A549 (cell line): Measurements from ENCODE around the gene NRXN3. TPM values are rescaled to one million over a fixed set of nuclear protein-coding genes. Genes with fewer than 3 reads are reported as not detected.

Experiments
- ATAC-seq, 2 experiments: fragments of 200-7000 bp in 1 of 2; fragments of >200 bp in 1 of 2; cut with Nextera tagmentation in 1 of 2; cut with Tn5 transposase in 1 of 2; 3 replicates each; pipeline versions ENCODE4 v1.8.0 to v1.9.1; 2018 to 2020; ENCODE audit warnings: mild to moderate bottlenecking in 1 of 2, moderate library complexity in 1 of 2
- CTCF ChIA-PET: fragments of 300-600 bp; sonication (Branson Sonifier 250); formaldehyde crosslinking; extraction: SDS; loops from one replicate; lab custom pipeline; 2021; ENCODE audit warnings: antibody characterized with exemption, inconsistent platforms; lab: Yijun Ruan, JAX
- POLR2A ChIA-PET: fragments of 350-600 bp; formaldehyde crosslinking; extraction: SDS; loops from one replicate; lab custom pipeline; 2021; ENCODE audit warnings: antibody characterized with exemption, inconsistent platforms; lab: Yijun Ruan, JAX
- DNase-seq, 2 experiments: peaks; one replicate each; pipeline versions ENCODE4 v3.0.0 to v3.0.0-alpha.2; 2011 to 2016; ENCODE audit warnings: low read depth in 1 of 2, low spot score in 1 of 2
- FAIRE-seq: peaks from 2 replicates; lab custom pipeline; 2011; peaks lifted over from hg19 to GRCh38; lab: Jason Lieb, UNC
- H3K27ac ChIP-seq, 2 experiments: fragments of >200 bp; sonication (Bioruptor Twin); formaldehyde crosslinking; 3 replicates each; pipeline ENCODE4 v1.5.1; 2016 to 2017
- H3K4me1 ChIP-seq: fragments of >200 bp; sonication (Bioruptor Twin); formaldehyde crosslinking; 3 replicates; pipeline ENCODE4 v1.6.1; 2016
- H3K4me2 ChIP-seq: fragments of >200 bp; sonication (Bioruptor Twin); formaldehyde crosslinking; 3 replicates; pipeline ENCODE4 v1.6.1; 2016
- H3K4me3 ChIP-seq: fragments of >200 bp; sonication (Bioruptor Twin); formaldehyde crosslinking; 3 replicates; pipeline ENCODE4 v1.5.1; 2016
- H3K9me3 ChIP-seq: fragments of >200 bp; sonication (Bioruptor Twin); formaldehyde crosslinking; 3 replicates; pipeline ENCODE4 v1.6.1; 2016
- ATOH8 ChIP-seq: fragments of 250-450 bp; sonication (Bioruptor Pico); IDR thresholded peaks from 2 replicates; pipeline ENCODE4 v1.5.0; 2020; ENCODE audit warnings: low read depth, mild to moderate bottlenecking, moderate library complexity
- BCL3 ChIP-seq: fragments of >200 bp; sonication (Bioruptor Twin); formaldehyde crosslinking; IDR thresholded peaks from 3 replicates; pipeline ENCODE4 v1.6.1; 2016
- CBX2 ChIP-seq: fragments of 200-600 bp; sonication (generic); IDR thresholded peaks from 2 replicates; pipeline ENCODE4 v1.6.1; 2016; ENCODE audit warnings: low read depth, mild to moderate bottlenecking, borderline replicate concordance
- CTCF ChIP-seq: fragments of >200 bp; sonication (Bioruptor Twin); formaldehyde crosslinking; IDR thresholded peaks from 3 replicates; pipeline ENCODE4 v1.5.1; 2016
- ELK1 ChIP-seq: fragments of 150-350 bp; IDR thresholded peaks from 2 replicates; pipeline ENCODE4 v1.6.1; 2014; ENCODE audit warnings: low read depth, mild to moderate bottlenecking, low read length
- EP300 ChIP-seq, 2 experiments: fragments of >200 bp; sonication (Bioruptor Twin); formaldehyde crosslinking; IDR thresholded peaks; 2 replicates in 1 of 2; 3 replicates in 1 of 2; pipeline ENCODE4 v1.6.1; 2016 to 2017
- ESRRA ChIP-seq: fragments of 150-350 bp; IDR thresholded peaks from 2 replicates; pipeline ENCODE4 v1.6.1; 2014; ENCODE audit warnings: mild to moderate bottlenecking, low read length, borderline replicate concordance
- FOSB ChIP-seq: fragments of 250-450 bp; sonication (Bioruptor Pico); IDR thresholded peaks from 2 replicates; pipeline ENCODE4 v1.5.0; 2020; ENCODE audit warnings: mild to moderate bottlenecking, moderate library complexity
- HES2 ChIP-seq: fragments of >200 bp; sonication (Bioruptor Twin); formaldehyde crosslinking; IDR thresholded peaks from 2 replicates; pipeline ENCODE4 v1.6.1; 2016
- HEYL ChIP-seq: fragments of 250-450 bp; sonication (Bioruptor Pico); IDR thresholded peaks from 2 replicates; pipeline ENCODE4 v1.8.0; 2021; ENCODE audit warnings: mild to moderate bottlenecking, moderate library complexity
- HMGXB4 ChIP-seq: fragments of 250-450 bp; sonication (Bioruptor Pico); IDR thresholded peaks from 2 replicates; pipeline ENCODE4 v1.5.0; 2021; ENCODE audit warnings: mild to moderate bottlenecking, moderate library complexity, borderline replicate concordance
- HOXA7 ChIP-seq: fragments of 250-450 bp; sonication (Bioruptor Pico); IDR thresholded peaks from 2 replicates; pipeline ENCODE4 v1.5.0; 2020; ENCODE audit warnings: mild to moderate bottlenecking, moderate library complexity
- HOXB5 ChIP-seq: fragments of 250-450 bp; sonication (Bioruptor Pico); IDR thresholded peaks from 2 replicates; pipeline ENCODE4 v1.5.0; 2020; ENCODE audit warnings: mild to moderate bottlenecking, moderate library complexity
- KDM5A ChIP-seq: fragments of 200-600 bp; sonication (generic); IDR thresholded peaks from 2 replicates; pipeline ENCODE4 v1.6.1; 2016; ENCODE audit warnings: antibody characterized with exemption, mild to moderate bottlenecking
- NPAS2 ChIP-seq: fragments of 250-450 bp; sonication (Bioruptor Pico); IDR thresholded peaks from 2 replicates; pipeline ENCODE4 v1.8.0; 2022; ENCODE audit warnings: mild to moderate bottlenecking, moderate library complexity, borderline replicate concordance
- RAD21 ChIP-seq, 2 experiments: fragments of >200 bp in 1 of 2; sonication (Bioruptor Twin) in 1 of 2; formaldehyde crosslinking in 1 of 2; IDR thresholded peaks in 1 of 2; conservative IDR thresholded peaks in 1 of 2; 2 replicates in 1 of 2; 3 replicates in 1 of 2; pipeline ENCODE4 v1.6.1; 2012 to 2018; ENCODE audit warnings: inconsistent platforms in 1 of 2
- REST ChIP-seq: fragments of 200-600 bp; sonication (generic); IDR thresholded peaks from 2 replicates; pipeline ENCODE4 v1.6.1; 2016; ENCODE audit warnings: antibody characterized with exemption, mild to moderate bottlenecking, moderate library complexity
- RFX5 ChIP-seq: fragments of 450-650 bp; IDR thresholded peaks from 2 replicates; pipeline ENCODE4 v1.7.1; 2014; ENCODE audit warnings: antibody characterized with exemption, mild to moderate bottlenecking, moderate library complexity
- TP53 ChIP-seq: fragments of 250-450 bp; sonication (Bioruptor Pico); IDR thresholded peaks from 2 replicates; pipeline ENCODE4 v1.5.0; 2021; ENCODE audit warnings: mild to moderate bottlenecking, moderate library complexity
- ZSCAN20 ChIP-seq: fragments of 250-450 bp; sonication (Bioruptor Pico); IDR thresholded peaks from 2 replicates; pipeline ENCODE4 v1.8.0; 2022; ENCODE audit warnings: mild to moderate bottlenecking, moderate library complexity
- WGBS: methylation state at CpG from one replicate; pipeline ENCODE4 v1.1.6; 2017; ENCODE audit errors: missing lambda C conversion rate; 5-methylcytosine and 5-hydroxymethylcytosine counted together
- polyA plus RNA-seq, 4 experiments: library from polyadenylated mRNA; depleted of rRNA in 3 of 4; stranded (reverse); fragments of >200 nt; fragmentation: RNase III in 1 of 4; extraction: RNeasy Plus Mini Kit Qiagen cat#74134 plus additional on column Dnase treatment in 1 of 4; gene quantifications; 2 replicates in 3 of 4; 3 replicates in 1 of 4; pipeline ENCODE4 v1.2.3, GENCODE V29; 2011 to 2017

NRXN3 gene
- polyA plus RNA-seq, 2 of the 4 experiments (the other 2 are of a cell fraction): 0.62 to 2.3 TPM

GRCh38 chr14:78785265-78785664, 615.1 kb downstream of the NRXN3 start (continued):
- TF ChIP-seq CTCF: no peak
- TF ChIP-seq RAD21 (conservative IDR thresholded peaks at IDR 0.05 in 1 of 2, IDR thresholded peaks at IDR 0.05 in 1 of 2): no peak
- TF ChIP-seq EP300 (IDR thresholded peaks at IDR 0.05): no peak
- no peak for TF ChIP-seq RFX5
- no peak for TF ChIP-seq FOSB (CRISPR knock-in tag)
- TF ChIP-seq ESRRA: no peak

GRCh38 chr14:78788467-78789360, 618.5 kb downstream of the NRXN3 start:
- H3K4me1 ChIP-seq: no peaks in the 10 kb centered on the region
- no peak overlapping the region for H3K4me2 ChIP-seq
- CTCF ChIA-PET: no interaction called here
- no peak for FAIRE-seq
- H3K27ac ChIP-seq: no peak overlapping the region
- H3K9me3 ChIP-seq: no peaks in the 10 kb centered on the region
- no peak for DNase-seq
- TF ChIP-seq BCL3 (no peak), CTCF (no peak), HMGXB4 (CRISPR knock-in tag) (no peak), KDM5A (no peak), NPAS2 (no peak), CBX2 (no peak), HEYL (CRISPR knock-in tag) (no peak), REST (no peak), ELK1 (no peak), HES2 (no peak), ATOH8 (no peak), TP53 (no peak), HOXA7 (CRISPR knock-in tag) (no peak), HOXB5 (no peak), ZSCAN20 (CRISPR knock-in tag) (no peak), FOSB (CRISPR knock-in tag) (no peak)
- TF ChIP-seq, all 56 proteins: peak for 0
- ATAC-seq: no peak
- 3% methylated on average over 2 of the region's 2 CpGs for whole genome bisulfite sequencing
- H3K4me3 ChIP-seq: no peak overlapping the region
- POLR2A ChIA-PET: no interaction called here
